HEK293T (cell line): ENCODE data around the gene IST1.

Source experiments
- CTCF ChIA-PET: fragments of 350-600 bp; formaldehyde crosslinking; extraction: SDS; loops from one replicate; lab custom pipeline; 2021; ENCODE audit warnings: antibody characterized with exemption, inconsistent platforms; lab: Yijun Ruan, JAX
- POLR2A ChIA-PET: fragments of 350-600 bp; formaldehyde crosslinking; extraction: SDS; loops from one replicate; lab custom pipeline; 2020; ENCODE audit warnings: antibody characterized with exemption, inconsistent platforms; lab: Yijun Ruan, JAX
- DNase-seq: peaks from one replicate; pipeline ENCODE4 v3.0.0; 2012; ENCODE audit warnings: mixed read lengths; ENCODE audit errors: extremely low spot score
- ARNT ChIP-seq: fragments of 450-650 bp; IDR thresholded peaks from 2 replicates; pipeline ENCODE4 v1.6.1; 2017; ENCODE audit warnings: mild to moderate bottlenecking
- BHLHE40 ChIP-seq: fragments of 450-650 bp; IDR thresholded peaks from 2 replicates; pipeline ENCODE4 v1.6.1; 2016; ENCODE audit warnings: mild to moderate bottlenecking, moderate library complexity, borderline replicate concordance
- CTBP1 ChIP-seq: fragments of 450-650 bp; IDR thresholded peaks from 2 replicates; pipeline ENCODE4 v1.6.1; 2016; ENCODE audit warnings: borderline replicate concordance
- ELF4 ChIP-seq: fragments of 450-650 bp; IDR thresholded peaks from 2 replicates; pipeline ENCODE4 v1.6.1; 2017; ENCODE audit warnings: antibody characterized with exemption
- FOXA1 ChIP-seq: fragments of 450-650 bp; IDR thresholded peaks from 2 replicates; pipeline ENCODE4 v1.6.1; 2016; ENCODE audit warnings: mild to moderate bottlenecking
- FOXK2 ChIP-seq: fragments of 450-650 bp; IDR thresholded peaks from 2 replicates; pipeline ENCODE4 v1.6.1; 2016; ENCODE audit warnings: mild to moderate bottlenecking
- FOXM1 ChIP-seq: fragments of 450-650 bp; IDR thresholded peaks from 2 replicates; pipeline ENCODE4 v1.6.1; 2017; ENCODE audit warnings: mild to moderate bottlenecking, borderline replicate concordance
- HDGF ChIP-seq: fragments of 450-650 bp; IDR thresholded peaks from 2 replicates; pipeline ENCODE4 v1.6.1; 2017; ENCODE audit warnings: antibody characterized with exemption, borderline replicate concordance
- L3MBTL2 ChIP-seq: fragments of 450-650 bp; conservative IDR thresholded peaks from 2 replicates; pipeline ENCODE4 v1.6.1; 2016; ENCODE audit warnings: mild to moderate bottlenecking
- LEF1 ChIP-seq: fragments of 450-650 bp; IDR thresholded peaks from 2 replicates; pipeline ENCODE4 v1.6.1; 2017; ENCODE audit warnings: mild to moderate bottlenecking, borderline replicate concordance
- NFRKB ChIP-seq: fragments of 450-650 bp; IDR thresholded peaks from 2 replicates; pipeline ENCODE4 v1.6.1; 2016; ENCODE audit warnings: mild to moderate bottlenecking, moderate library complexity
- SP1 ChIP-seq: fragments of 450-650 bp; IDR thresholded peaks from 2 replicates; pipeline ENCODE4 v1.6.1; 2017
- SUZ12 ChIP-seq: fragments of 450-650 bp; IDR thresholded peaks from 2 replicates; pipeline ENCODE4 v1.6.1; 2016; ENCODE audit warnings: mild to moderate bottlenecking
- TARDBP ChIP-seq: fragments of 450-650 bp; IDR thresholded peaks from 2 replicates; pipeline ENCODE4 v1.6.1; 2016
- ZNF384 ChIP-seq: fragments of 450-650 bp; IDR thresholded peaks from 2 replicates; pipeline ENCODE4 v1.6.1; 2016
- TF ChIP-seq, protein P1 (sequence below): fragments of 450-650 bp; IDR thresholded peaks from 2 replicates; pipeline ENCODE4 v1.6.1; 2016

Gene IST1

GRCh38 chr16:71919035-71919434 lies 23.7 kb downstream of the IST1 start:
- TF ChIP-seq TARDBP = no peak
- no peak for TF ChIP-seq CTBP1
- no peak for TF ChIP-seq NFRKB
- no peak for TF ChIP-seq FOXM1
- CTCF ChIA-PET = no interaction called here
- POLR2A ChIA-PET = no interaction called here
- DNase-seq = no peak

GRCh38 chr16:71920658-71921057 lies 25.3 kb downstream of the IST1 start:
- ChIA-PET POLR2A (no interaction called here), CTCF (no interaction called here)
- DNase-seq = no peak
- TF ChIP-seq NFRKB (no peak), HDGF (no peak), FOXA1 (no peak)

DNA sequence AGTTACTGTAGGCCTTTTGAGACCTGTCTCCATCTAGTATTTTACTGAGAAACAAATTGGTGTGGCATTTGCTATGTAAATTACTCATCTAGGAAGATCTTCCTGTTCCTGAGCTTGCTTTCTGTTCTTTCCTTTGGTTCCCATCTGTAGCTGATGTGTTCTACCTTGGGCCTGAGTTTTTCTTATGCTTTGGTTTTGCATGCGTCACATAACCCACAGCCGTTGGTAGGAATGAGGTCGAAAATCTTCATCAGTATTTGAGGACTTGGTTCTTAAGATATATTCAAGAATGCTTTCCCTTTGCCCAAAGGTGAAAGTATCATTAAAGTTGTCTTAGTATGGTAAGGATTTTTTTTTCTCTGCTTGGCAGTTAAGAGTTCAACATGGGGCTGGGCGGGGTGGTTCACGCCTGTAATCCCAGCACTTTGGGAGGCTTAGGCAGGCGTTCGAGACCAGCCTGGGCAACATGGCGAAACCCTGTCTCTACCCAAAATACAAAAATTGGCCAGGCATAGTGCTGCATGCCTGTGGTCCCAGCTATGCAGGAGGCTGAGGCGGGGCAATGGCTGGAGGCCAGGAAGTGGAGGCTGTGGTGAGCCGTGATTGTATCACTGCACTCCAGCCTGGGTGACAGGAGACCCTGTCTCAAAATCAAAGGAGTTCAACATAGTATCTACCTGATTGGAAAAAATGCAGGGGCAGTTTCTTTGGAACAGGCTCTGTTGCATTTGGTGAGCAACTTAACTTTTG lies 28.8 kb downstream of the IST1 start:
- DNase-seq = no peak
- ChIA-PET CTCF (no interaction called here), POLR2A (interaction anchor here (0.5 kb wide), 1 partner anchor 130 kb away, joined by 3 read pairs; no protein-coding TSS in a partner anchor)
- no peak for TF ChIP-seq TARDBP
- TF ChIP-seq FOXK2 = no peak
- no peak for TF ChIP-seq CTBP1
- no peak for TF ChIP-seq ELF4
- TF ChIP-seq, protein P1, sequence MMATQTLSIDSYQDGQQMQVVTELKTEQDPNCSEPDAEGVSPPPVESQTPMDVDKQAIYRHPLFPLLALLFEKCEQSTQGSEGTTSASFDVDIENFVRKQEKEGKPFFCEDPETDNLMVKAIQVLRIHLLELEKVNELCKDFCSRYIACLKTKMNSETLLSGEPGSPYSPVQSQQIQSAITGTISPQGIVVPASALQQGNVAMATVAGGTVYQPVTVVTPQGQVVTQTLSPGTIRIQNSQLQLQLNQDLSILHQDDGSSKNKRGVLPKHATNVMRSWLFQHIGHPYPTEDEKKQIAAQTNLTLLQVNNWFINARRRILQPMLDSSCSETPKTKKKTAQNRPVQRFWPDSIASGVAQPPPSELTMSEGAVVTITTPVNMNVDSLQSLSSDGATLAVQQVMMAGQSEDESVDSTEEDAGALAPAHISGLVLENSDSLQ = no peak
- TF ChIP-seq NFRKB = no peak

- DNase-seq = no peak
- ChIA-PET CTCF (interaction anchor here (0.6 kb wide), 1 partner anchor 26 kb away, joined by 3 read pairs; no protein-coding TSS in a partner anchor), POLR2A (interaction anchor here (0.5 kb wide), 1 partner anchor 130 kb away, joined by 3 read pairs; no protein-coding TSS in a partner anchor)
- TF ChIP-seq SP1 (no peak), HDGF (no peak), LEF1 (no peak), CTBP1 (no peak), SUZ12 (no peak), FOXM1 (no peak), L3MBTL2 (no peak), FOXK2 (no peak), ZNF384 (no peak), BHLHE40 (no peak), ELF4 (no peak), NFRKB (no peak), TARDBP (no peak), ARNT (no peak)
- TF ChIP-seq, protein P1 = no peak
Observed at GRCh38 chr16:71924710-71925109, 29.4 kb downstream of the IST1 start.

DNA sequence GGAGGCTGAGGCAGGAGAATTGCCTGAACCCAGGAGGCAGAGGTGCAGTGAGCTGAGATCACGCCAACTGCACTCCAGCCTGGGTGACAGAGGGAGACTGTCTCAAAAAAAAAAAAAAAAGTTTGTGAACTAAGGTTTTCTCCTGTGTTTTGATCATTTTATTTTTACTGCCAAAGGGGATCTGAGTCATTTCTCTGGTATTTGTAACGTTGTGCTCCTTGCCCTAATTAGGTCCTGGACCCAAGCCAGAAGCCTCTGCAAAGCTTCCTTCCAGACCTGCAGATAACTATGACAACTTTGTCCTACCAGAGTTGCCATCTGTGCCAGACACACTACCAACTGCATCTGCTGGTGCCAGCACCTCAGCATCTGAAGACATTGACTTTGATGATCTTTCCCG lies 32.1 kb downstream of the IST1 start:
- TF ChIP-seq, protein P1 = no peak
- TF ChIP-seq SUZ12 (no peak), ELF4 (no peak), ARNT (no peak), FOXM1 (no peak), L3MBTL2 (no peak), BHLHE40 (no peak), CTBP1 (no peak), SP1 (no peak), NFRKB (no peak), TARDBP (no peak), HDGF (no peak)
- POLR2A ChIA-PET = no interaction called here
- DNase-seq = no peak
- CTCF ChIA-PET = no interaction called here

DNA sequence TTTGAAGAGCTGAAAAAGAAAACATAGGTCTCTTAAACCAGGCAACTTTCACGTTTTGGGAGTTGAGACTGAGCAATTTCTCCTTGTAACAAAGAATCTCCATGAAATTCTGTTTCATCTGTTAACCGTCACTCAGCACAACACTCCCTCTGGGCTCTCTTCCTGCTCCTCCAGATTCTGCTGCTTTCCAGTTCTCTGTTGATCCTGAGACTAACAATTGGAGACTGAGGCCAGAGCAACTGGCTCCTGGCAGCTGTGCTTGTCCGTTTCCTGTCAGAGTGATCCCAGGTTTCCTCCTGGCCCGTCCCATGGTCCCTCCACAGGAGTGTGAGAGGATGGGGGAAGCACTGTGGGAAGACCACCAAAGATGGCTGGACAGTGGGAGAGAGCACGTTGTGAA lies 32.5 kb downstream of the IST1 start:
- TF ChIP-seq SUZ12 (no peak), L3MBTL2 (no peak), SP1 (no peak), FOXK2 (no peak), ARNT (no peak), BHLHE40 (no peak), CTBP1 (no peak), NFRKB (no peak), LEF1 (no peak), FOXM1 (no peak), ZNF384 (no peak), HDGF (no peak), ELF4 (no peak)
- TF ChIP-seq, protein P1 = no peak
- DNase-seq = no peak
- ChIA-PET CTCF (no interaction called here), POLR2A (no interaction called here)
